MG63 (cell line): ENCODE data around the gene PACS1. TPM values are rescaled to one million over a fixed set of nuclear protein-coding genes. Genes with fewer than 3 reads are reported as not detected.

Experiments used
- DNase-seq: peaks from one replicate; pipeline ENCODE4 v3.0.0-alpha.2; 2020
- H3K27me3 ChIP-seq: fragments of 250-450 bp; sonication (Bioruptor Pico); 2 replicates; pipeline ENCODE4 v1.5.1; 2020; ENCODE audit warnings: mild to moderate bottlenecking, moderate library complexity
- H3K36me3 ChIP-seq: fragments of 250-450 bp; sonication (Bioruptor Pico); 2 replicates; pipeline ENCODE4 v1.5.1; 2020; ENCODE audit warnings: mild to moderate bottlenecking, moderate library complexity
- H3K4me3 ChIP-seq: fragments of 250-450 bp; sonication (Bioruptor Pico); 2 replicates; pipeline ENCODE4 v1.5.1; 2020; ENCODE audit warnings: mild to moderate bottlenecking, moderate library complexity
- H3K9me3 ChIP-seq: fragments of 250-450 bp; sonication (Bioruptor Pico); 2 replicates; pipeline ENCODE4 v1.5.1; 2020; ENCODE audit warnings: mild to moderate bottlenecking, moderate library complexity
- total RNA-seq: library from RNA; depleted of rRNA; stranded (reverse); fragments of >200 nt; shearing (Covaris generic); gene quantifications from 2 replicates; pipeline ENCODE4 v1.2.3, GENCODE V29; 2014; ENCODE audit warnings: low replicate concordance

The PACS1 gene
- total RNA-seq, 1 experiment from 2014 or later = 11.2 TPM

DNA sequence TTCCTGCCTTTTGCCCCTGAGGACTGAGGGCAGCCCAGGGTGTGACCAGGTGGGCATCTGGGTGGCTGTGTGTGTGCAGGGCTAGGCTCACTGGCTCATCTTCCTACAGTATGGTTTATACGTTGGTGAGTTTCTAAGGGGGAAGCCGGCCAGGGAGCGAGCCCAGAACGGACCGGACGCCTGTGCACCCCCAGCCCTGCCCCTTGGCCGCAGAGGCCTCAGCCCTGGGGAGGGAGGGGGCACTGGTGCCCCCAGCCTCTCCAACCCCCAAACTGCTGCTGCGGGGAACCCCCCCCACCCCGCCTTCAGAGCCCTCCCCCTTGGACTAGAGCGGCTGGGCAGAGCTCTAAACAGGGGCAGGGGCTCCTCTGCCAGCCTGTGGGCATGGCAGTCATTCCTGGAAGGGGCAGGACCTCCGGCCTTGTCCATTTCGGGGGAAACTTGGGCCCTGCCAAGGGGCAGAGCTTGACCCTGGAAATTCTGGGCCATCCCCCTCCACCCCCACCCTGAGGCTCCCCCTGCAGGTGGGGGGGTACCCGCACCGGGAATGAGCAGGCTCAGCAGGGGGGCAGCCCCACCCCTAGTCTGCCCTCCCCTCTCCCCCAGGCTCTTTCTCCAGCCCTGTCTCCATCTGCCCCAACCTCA, 213.5 kb downstream of the PACS1 start:
- Histone ChIP-seq H3K9me3 (no peaks in the 10 kb centered on the region), H3K27me3 (no peaks in the 10 kb centered on the region), H3K4me3 (no peak overlapping the region), H3K36me3 (peaks cover 8% of the 10 kb centered on the region)
- no peak for DNase-seq

DNA sequence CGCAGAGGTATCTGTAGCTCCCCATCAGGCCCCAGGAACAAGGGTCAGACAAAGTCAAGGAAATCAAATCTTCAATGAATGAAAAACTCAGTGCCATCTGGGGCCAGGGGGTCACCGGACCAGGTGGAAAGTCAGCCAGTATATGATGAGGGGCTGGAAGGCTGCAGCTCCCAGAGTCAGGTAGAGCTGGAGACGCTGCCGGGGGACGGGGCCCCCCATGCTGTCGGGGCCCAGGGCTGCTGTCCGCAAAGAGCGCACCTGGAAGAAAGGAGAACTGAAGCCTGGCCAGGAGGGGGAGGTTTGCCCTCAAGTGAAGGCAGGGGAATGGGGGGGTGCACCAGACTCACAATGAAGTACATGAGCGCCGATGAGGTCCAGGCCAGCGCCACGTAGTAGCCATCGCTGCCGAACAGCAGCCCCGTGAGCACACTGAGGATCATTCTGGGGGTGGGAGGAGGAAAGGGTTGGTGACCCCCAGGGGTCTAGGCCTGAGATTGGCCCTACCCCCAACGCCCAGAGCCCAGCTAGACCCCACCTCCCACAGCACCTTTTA, 214.5 kb downstream of the PACS1 start:
- peaks cover 8% of the 10 kb centered on the region for H3K36me3 ChIP-seq
- no peak overlapping the region for H3K4me3 ChIP-seq
- no peak for DNase-seq
- H3K27me3 ChIP-seq = no peaks in the 10 kb centered on the region
- H3K9me3 ChIP-seq = no peaks in the 10 kb centered on the region

DNA sequence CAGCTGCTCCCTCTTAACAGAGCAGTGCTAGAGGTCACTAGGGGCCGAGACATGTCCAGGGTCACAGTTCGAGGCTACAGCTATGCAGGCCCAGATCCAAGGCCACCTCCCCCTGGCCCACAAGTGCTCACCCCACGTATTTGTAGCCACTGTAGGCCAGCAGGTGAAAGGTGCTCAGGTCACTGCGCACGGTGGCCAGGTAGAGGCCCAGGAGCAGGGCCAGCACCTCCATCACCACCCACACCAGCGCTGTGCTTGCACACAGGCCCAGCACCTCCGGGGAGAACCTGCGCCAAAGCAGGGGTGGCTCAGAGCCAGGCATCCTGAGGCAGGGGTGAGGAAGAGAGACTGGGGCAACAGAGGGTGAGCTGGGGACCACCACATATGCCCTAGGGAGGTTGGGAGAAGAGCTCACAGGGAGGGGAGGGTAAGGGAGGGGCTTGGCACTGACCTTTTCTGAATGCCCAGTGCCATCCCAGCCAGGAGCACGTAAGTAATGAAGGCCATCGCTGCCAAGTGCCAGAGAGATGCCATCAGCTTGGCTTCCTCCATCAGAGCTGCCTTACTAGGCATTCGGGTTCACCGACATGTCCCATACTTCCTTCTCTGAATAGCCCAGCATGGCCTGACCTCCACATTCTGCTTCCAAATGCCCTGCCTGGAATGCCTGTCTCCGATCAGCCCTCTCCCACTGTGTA, 215.3 kb downstream of the PACS1 start:
- H3K36me3 ChIP-seq = peaks cover 8% of the 10 kb centered on the region
- no peaks in the 10 kb centered on the region for H3K27me3 ChIP-seq
- DNase-seq = no peak
- no peaks in the 10 kb centered on the region for H3K9me3 ChIP-seq
- no peak overlapping the region for H3K4me3 ChIP-seq

- Histone ChIP-seq H3K36me3 (peaks cover 8% of the 10 kb centered on the region), H3K9me3 (no peaks in the 10 kb centered on the region), H3K27me3 (peaks cover 8% of the 10 kb centered on the region), H3K4me3 (no peak overlapping the region)
- no peak for DNase-seq
Measured at GRCh38 chr11:66286699-66287098, 216.6 kb downstream of the PACS1 start.

DNA sequence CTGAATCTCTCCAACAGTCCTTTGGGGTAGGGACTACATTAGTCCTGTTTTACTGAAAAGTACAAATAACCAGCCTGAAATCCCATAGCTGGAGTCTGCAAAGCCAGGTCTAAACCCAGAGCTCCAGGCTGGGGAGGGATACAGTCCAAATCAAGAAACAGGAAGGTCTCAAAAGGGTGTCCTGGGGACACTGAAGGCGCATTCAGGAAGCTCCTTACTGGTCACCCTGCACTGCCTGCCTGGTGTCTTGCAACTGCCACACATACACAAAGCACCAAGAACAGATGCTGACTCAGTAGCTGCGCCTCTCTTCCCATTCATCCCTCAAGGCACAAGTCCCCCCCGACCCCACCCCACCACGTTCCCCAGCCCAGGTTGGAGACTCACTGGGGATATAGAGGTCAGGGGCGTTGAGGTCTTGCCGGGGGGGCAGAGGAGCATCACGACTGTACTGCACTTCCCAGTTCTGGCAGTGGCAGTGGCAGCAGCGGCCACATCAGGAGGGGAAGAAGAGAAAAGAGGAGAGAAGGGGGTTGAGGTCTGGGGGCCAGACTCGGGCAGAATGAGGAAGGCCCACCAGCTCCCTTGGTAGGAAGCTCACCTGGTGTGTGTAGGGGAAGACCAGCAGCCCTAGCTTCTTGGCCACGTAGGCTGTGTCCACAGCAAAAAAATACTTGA, 217.3 kb downstream of the PACS1 start:
- peak overlapping the region; percentile 77; the same call in 1 of the 2 replicates for H3K4me3 ChIP-seq
- peaks cover 13% of the 10 kb centered on the region for H3K27me3 ChIP-seq
- DNase-seq = no peak
- H3K36me3 ChIP-seq = peaks cover 8% of the 10 kb centered on the region
- H3K9me3 ChIP-seq = no peaks in the 10 kb centered on the region

GRCh38 chr11:66287889-66288670, 218.0 kb downstream of the PACS1 start:
- peak overlapping the region; percentile 77 for H3K4me3 ChIP-seq
- no peak for DNase-seq
- H3K9me3 ChIP-seq = no peaks in the 10 kb centered on the region
- peaks cover 17% of the 10 kb centered on the region for H3K27me3 ChIP-seq
- H3K36me3 ChIP-seq = peaks cover 8% of the 10 kb centered on the region

- Histone ChIP-seq H3K9me3 (no peaks in the 10 kb centered on the region), H3K27me3 (peaks cover 17% of the 10 kb centered on the region), H3K36me3 (peaks cover 8% of the 10 kb centered on the region), H3K4me3 (peak within 1 kb of the TSS; percentile 77)
- DNase-seq = peak; percentile 99
Measured at GRCh38 chr11:66288671-66289547, 218.8 kb downstream of the PACS1 start, which contains the start of gene YIF1A. Gene YIF1A, minus strand, starts transcription at chr11:66289143. Its CDS starts 158 bp downstream, at chr11:66288985.

DNA sequence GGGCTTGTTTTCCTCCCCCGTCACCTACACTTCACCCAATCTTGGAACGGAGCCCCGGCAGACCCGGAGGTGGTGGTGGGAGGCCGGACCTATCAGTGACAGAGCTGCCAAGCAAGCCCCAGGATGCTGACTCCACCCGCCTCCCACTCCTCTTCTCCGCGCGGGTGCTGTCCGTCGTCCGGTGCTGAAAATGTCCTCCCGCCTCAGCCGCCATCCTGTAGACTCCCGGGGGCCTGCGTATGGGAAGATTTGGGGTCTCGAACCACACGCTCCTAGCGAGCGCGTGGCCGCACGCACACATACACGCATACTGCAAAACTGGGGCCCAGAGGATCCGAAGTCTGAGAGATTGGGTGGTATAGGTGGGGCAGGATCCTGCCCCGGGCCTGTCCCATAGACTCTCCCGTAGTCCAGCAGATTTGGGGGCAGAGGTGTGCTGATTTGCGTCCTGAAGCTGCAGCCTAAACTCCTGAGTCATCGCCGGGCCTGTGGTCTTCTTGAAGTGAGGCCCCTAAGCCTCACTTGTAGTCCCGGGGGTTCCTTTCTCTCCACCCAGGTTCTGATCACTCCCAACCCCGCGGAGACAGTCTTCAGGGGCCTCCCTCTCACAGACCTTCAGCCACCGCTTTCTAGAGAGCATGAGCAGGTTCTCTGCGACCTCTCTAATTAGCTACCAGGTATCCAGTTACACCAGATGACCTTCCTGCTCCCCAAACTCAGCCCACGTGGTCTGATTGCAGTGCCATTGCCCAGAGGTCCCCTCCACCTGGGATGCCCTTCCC, 219.7 kb downstream of the PACS1 start:
- Histone ChIP-seq H3K4me3 (peak overlapping the region; percentile 77), H3K36me3 (peaks cover 8% of the 10 kb centered on the region), H3K27me3 (peaks cover 17% of the 10 kb centered on the region), H3K9me3 (no peaks in the 10 kb centered on the region)
- no peak for DNase-seq

DNA sequence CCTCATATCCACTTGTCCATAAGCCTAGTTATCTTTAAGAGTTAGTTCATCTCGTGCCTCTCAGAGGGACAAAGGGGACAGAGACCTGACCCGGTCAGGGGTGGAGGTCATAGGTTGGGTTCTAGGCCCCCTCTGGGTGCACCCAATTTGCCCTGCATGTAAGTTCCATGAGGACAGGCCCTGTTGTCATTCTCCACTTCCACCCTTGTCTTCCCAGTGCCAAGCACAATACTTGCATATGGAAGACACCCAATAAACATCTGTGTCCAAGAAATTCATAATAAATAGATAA, 220.2 kb downstream of the PACS1 start:
- no peak for DNase-seq
- Histone ChIP-seq H3K9me3 (no peaks in the 10 kb centered on the region), H3K36me3 (peaks cover 8% of the 10 kb centered on the region), H3K4me3 (no peak overlapping the region), H3K27me3 (peaks cover 17% of the 10 kb centered on the region)

DNA sequence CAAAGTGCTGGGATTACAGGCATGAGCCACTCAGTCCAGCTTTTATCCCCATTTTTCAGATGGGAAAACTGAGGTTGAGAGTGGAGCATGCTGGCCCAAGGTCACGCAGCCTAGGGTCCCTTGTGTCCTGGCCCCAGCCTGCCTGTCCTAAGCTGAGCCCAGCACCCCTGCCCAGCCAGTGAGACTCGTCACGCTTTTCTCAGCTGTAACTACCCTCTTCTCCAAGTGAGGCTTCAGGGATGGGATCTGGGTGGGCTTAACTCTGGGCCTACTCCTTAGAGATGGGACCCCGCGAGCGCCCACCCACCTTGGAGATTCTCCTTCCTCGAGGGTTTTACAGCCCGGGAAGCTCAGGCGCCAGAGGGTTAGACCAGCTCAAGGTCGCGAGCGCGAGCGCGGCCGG, 221.2 kb downstream of the PACS1 start:
- Histone ChIP-seq H3K36me3 (peaks cover 6% of the 10 kb centered on the region), H3K4me3 (no peak overlapping the region), H3K27me3 (peaks cover 17% of the 10 kb centered on the region), H3K9me3 (no peaks in the 10 kb centered on the region)
- DNase-seq = no peak

DNA sequence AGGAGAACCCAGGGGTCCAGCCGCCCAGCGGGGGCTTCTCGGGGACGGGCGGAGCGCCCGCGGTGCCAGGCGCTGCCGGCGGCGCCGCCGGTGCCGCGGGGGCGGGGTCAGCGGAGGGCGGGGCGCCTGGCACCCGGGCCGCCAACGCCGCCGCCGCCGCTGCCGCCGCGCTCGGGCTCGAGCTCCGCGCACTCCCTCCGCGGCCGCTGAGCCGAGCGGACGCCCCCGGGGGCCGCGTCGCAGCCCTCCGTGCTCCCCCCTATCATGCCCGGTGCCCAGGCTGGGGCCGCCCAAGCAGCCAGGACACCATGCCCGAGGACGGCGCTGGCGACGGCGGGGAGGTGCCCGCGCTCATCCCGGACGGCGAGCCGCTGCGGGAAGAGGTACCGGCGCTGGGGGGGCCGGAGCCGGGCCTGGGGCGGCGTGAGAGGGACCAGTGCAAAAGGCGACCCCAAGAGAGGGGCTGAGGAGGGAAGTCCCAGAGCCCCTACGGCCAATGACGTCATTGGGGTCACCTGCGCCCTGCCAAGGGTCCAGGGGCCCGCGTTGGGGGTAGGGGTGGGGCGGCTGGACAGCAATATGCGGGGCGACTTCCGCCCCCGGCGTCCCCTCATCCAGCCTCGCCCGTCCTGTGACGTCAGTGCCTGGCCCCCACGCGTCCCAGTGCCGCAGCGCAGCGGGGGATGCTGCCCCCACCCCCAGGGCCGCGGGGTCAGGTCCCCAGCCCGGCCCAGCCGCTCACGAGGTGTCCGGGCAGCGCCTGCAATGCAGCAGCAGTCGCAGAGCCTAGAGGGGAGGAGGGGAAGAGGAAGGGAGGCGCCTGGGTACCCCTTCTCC, 221.9 kb downstream of the PACS1 start, which contains the start of gene TMEM151A:
Gene TMEM151A (plus strand): TSS at position 189 of the 837 bp plus-strand sequence. CDS start 120 bp downstream, at position 309.
- Histone ChIP-seq H3K4me3 (peak within 1 kb of the TSS; percentile 21; the same call in 1 of the 2 replicates), H3K36me3 (peaks cover 3% of the 10 kb centered on the region), H3K9me3 (no peaks in the 10 kb centered on the region), H3K27me3 (peaks cover 17% of the 10 kb centered on the region)
- DNase-seq = no peak

- peaks cover 17% of the 10 kb centered on the region for H3K27me3 ChIP-seq
- H3K4me3 ChIP-seq = no peak overlapping the region
- H3K9me3 ChIP-seq = no peaks in the 10 kb centered on the region
- no peaks in the 10 kb centered on the region for H3K36me3 ChIP-seq
- DNase-seq = no peak
Measured at GRCh38 chr11:66292543-66293332, 222.7 kb downstream of the PACS1 start.

DNA sequence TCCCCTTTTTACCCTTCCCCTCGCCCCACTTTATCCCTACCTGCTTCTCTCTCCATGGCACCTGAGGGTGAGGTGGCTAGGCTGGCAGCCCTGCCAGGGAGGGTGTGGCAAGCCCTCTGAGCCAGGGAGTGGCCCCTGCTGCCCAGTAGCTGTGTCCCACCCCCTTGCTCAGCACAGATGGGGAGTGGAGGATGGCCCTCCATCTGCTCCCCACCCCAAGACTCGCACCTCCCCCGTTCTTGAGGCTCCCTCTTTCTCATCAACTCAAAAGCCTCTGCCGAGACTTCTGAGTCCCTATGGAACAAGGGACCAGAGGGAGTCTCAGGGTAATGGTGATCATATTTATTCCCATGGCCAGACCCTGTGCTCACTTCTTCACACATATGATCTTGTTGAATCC, 223.3 kb downstream of the PACS1 start:
- Histone ChIP-seq H3K4me3 (no peak overlapping the region), H3K9me3 (no peaks in the 10 kb centered on the region), H3K27me3 (peaks cover 17% of the 10 kb centered on the region), H3K36me3 (no peaks in the 10 kb centered on the region)
- no peak for DNase-seq
